WERI-Rb-1 (cell line): ENCODE results near the gene BCO2.

Experiments
- DNase-seq: peaks from one replicate; pipeline ENCODE4 v3.0.0-alpha.2; 2020
- H3K27ac ChIP-seq: fragments of 250-450 bp; sonication (Bioruptor Pico); 2 replicates; pipeline ENCODE4 v1.5.1; 2020; ENCODE audit warnings: mild to moderate bottlenecking, moderate library complexity
- H3K27me3 ChIP-seq: fragments of 250-450 bp; sonication (Bioruptor Pico); 2 replicates; pipeline ENCODE4 v1.5.1; 2021; ENCODE audit warnings: mild to moderate bottlenecking, low read depth, moderate library complexity; ENCODE audit not compliant: insufficient read depth, severe bottlenecking
- H3K36me3 ChIP-seq: fragments of 250-450 bp; sonication (Bioruptor Pico); 2 replicates; pipeline ENCODE4 v1.5.1; 2020; ENCODE audit warnings: mild to moderate bottlenecking, moderate library complexity
- H3K4me3 ChIP-seq: 2 replicates; pipeline ENCODE4 v1.5.1; 2011; ENCODE audit warnings: low read depth, mild to moderate bottlenecking, control low read depth, low read length
- H3K9me3 ChIP-seq: fragments of 250-450 bp; sonication (Bioruptor Pico); 2 replicates; pipeline ENCODE4 v1.5.1; 2021; ENCODE audit warnings: mild to moderate bottlenecking, moderate library complexity; ENCODE audit not compliant: severe bottlenecking
- CTCF ChIP-seq: IDR thresholded peaks from 2 replicates; pipeline ENCODE4 v1.5.1; 2011; ENCODE audit warnings: low read depth, mild to moderate bottlenecking, control low read depth, inconsistent platforms, low read length

BCO2 gene

GRCh38 chr11:112225753-112226061 is 50.4 kb downstream of the BCO2 start:
- Histone ChIP-seq H3K36me3 (peaks cover 18% of the 10 kb centered on the region), H3K9me3 (no peaks in the 10 kb centered on the region), H3K27ac (peak overlapping the region; percentile 91), H3K27me3 (no peaks in the 10 kb centered on the region), H3K4me3 (peak overlapping the region; percentile 93)
- no peak for DNase-seq
- TF ChIP-seq CTCF: no peak

GRCh38 chr11:112226062-112226830 is 50.9 kb downstream of the BCO2 start, which contains the start of gene PTS:
Gene PTS, plus strand, starts transcription at chr11:112226428. Its CDS starts 16 bp downstream, at chr11:112226444.
- no peak for TF ChIP-seq CTCF
- Histone ChIP-seq H3K36me3 (peaks cover 22% of the 10 kb centered on the region), H3K4me3 (peak within 1 kb of the TSS; percentile 93), H3K27me3 (no peaks in the 10 kb centered on the region), H3K9me3 (no peaks in the 10 kb centered on the region), H3K27ac (peak within 1 kb of the TSS; percentile 91)
- peak; percentile 82 for DNase-seq

DNA sequence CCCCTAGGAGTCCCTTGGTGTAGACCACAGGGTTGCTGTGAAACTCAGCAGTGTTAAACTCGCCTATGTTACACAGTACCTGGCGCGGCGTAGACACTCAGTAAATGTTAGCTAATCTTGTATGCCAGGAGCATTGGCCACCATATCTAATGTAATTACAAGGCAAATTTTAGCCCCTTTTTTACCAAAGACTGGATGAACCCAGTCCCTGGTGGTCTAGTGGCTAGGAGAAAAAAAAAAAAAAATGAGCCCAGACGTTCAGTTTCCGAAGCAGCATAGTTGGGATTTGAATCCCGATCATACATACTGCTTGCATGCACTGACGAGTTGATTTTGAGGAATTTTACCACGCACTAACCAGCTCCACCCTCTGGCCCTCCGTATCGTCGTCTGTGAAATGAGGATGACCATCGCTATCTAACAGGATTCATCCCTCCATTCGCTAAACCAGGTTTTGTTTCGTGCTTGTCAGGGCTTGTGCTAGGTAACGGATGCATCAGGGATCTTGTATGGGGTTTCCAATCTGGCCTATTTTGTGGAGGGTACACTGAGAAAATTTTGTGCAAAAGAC is 51.6 kb downstream of the BCO2 start:
- Histone ChIP-seq H3K27ac (peak overlapping the region; percentile 91), H3K27me3 (no peaks in the 10 kb centered on the region), H3K4me3 (peak overlapping the region; percentile 93), H3K36me3 (peaks cover 24% of the 10 kb centered on the region), H3K9me3 (no peaks in the 10 kb centered on the region)
- DNase-seq: no peak
- no peak for TF ChIP-seq CTCF

DNA sequence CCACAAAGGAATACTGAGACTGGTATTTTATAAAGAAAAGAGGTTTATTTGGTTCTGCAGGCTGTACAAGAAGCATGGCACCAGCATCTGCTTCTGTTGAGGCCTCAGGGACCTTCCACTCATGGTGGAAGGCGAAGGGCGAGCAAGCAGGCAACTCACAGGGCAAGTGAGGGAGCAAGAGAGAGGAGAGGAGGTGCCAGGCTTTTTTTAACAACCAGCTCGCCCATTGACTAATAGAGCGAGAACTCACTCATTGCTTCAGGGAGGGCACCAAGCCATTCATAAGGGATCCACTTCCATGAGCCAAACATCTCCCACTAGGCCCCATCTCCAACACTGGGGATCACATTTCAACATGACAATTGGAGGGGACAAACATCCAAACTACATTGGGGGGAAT is 52.2 kb downstream of the BCO2 start:
- H3K4me3 ChIP-seq: no peak overlapping the region; the same call in 1 of the 2 replicates
- no peak overlapping the region for H3K27ac ChIP-seq
- H3K9me3 ChIP-seq: no peaks in the 10 kb centered on the region
- peaks cover 24% of the 10 kb centered on the region for H3K36me3 ChIP-seq
- TF ChIP-seq CTCF: no peak
- H3K27me3 ChIP-seq: no peaks in the 10 kb centered on the region
- no peak for DNase-seq

GRCh38 chr11:112228706-112229105 is 53.4 kb downstream of the BCO2 start:
- Histone ChIP-seq H3K27me3 (no peaks in the 10 kb centered on the region), H3K36me3 (peaks cover 24% of the 10 kb centered on the region), H3K9me3 (no peaks in the 10 kb centered on the region), H3K4me3 (no peak overlapping the region), H3K27ac (no peak overlapping the region)
- no peak for TF ChIP-seq CTCF
- DNase-seq: no peak

- TF ChIP-seq CTCF: no peak
- Histone ChIP-seq H3K27ac (no peak overlapping the region), H3K27me3 (no peaks in the 10 kb centered on the region), H3K9me3 (no peaks in the 10 kb centered on the region), H3K36me3 (peaks cover 24% of the 10 kb centered on the region), H3K4me3 (no peak overlapping the region)
- no peak for DNase-seq
Measured at GRCh38 chr11:112229159-112229558, 53.8 kb downstream of the BCO2 start.
